ENCODE data around the gene PEDS1. TPM values are rescaled to one million over a fixed set of nuclear protein-coding genes. Genes with fewer than 3 reads are reported as not detected.

The PEDS1 gene
- total RNA-seq, 1 experiment from 2014 or later = 26.0 TPM

DNA sequence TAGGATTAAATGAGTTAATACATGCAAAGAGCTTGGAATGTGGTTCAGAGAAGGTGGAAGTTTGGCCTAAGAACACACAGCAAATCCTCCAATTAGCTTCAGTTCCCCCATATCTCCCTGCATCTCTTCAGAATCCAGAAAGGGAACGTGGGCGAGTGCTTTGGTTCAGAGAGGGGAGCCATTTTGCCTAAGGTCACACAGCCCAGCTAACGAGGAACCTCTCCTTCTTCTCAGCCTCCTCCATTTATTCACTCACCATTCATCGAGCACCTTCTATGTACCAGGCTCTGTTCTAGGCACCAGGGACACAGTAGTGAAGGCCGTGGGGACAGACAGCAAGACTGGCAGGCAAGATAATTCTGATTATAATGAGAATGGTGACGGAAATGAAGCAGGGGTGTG lies 34.8 kb upstream of the PEDS1 start:
- Mint-ChIP-seq H3K4me1 (ENCODE audit: insufficient read depth, unreplicated experiment) (peaks cover 31% of the 10 kb centered on the region), H3K27me3 (ENCODE audit: insufficient read depth, unreplicated experiment) (no peaks in the 10 kb centered on the region), H3K27ac (ENCODE audit: low read depth, unreplicated experiment) (no peak overlapping the region), H3K9me3 (ENCODE audit: unreplicated experiment) (no peaks in the 10 kb centered on the region), H3K4me3 (ENCODE audit: unreplicated experiment) (no peak overlapping the region), H3K36me3 (ENCODE audit: insufficient read depth, unreplicated experiment) (peaks cover 19% of the 10 kb centered on the region)
- ChIA-PET CTCF (interaction anchor here (0.5 to 12.7 kb wide), 23 partner anchors 9 to 1200 kb away, joined by 3 to 295 read pairs (median 4); no protein-coding TSS in a partner anchor), POLR2A (interaction anchor here (0.6 to 3.3 kb wide), 21 partner anchors 11 to 563 kb away, joined by 3 to 64 read pairs (median 5); no protein-coding TSS in a partner anchor)
- no TSS peak for BruUV-seq (replicated peaks)
- no peak for DNase-seq (ENCODE audit: unreplicated experiment)
- intact Hi-C loops (cut with micrococcal nuclease) = loop anchor here (5.0 kb wide), 1 partner anchor 554 kb away; no protein-coding TSS in a partner anchor
- TF ChIP-seq, protein P1, sequence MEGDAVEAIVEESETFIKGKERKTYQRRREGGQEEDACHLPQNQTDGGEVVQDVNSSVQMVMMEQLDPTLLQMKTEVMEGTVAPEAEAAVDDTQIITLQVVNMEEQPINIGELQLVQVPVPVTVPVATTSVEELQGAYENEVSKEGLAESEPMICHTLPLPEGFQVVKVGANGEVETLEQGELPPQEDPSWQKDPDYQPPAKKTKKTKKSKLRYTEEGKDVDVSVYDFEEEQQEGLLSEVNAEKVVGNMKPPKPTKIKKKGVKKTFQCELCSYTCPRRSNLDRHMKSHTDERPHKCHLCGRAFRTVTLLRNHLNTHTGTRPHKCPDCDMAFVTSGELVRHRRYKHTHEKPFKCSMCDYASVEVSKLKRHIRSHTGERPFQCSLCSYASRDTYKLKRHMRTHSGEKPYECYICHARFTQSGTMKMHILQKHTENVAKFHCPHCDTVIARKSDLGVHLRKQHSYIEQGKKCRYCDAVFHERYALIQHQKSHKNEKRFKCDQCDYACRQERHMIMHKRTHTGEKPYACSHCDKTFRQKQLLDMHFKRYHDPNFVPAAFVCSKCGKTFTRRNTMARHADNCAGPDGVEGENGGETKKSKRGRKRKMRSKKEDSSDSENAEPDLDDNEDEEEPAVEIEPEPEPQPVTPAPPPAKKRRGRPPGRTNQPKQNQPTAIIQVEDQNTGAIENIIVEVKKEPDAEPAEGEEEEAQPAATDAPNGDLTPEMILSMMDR (IDR thresholded peaks at IDR 0.05; ENCODE audit: unreplicated experiment) = no peak

DNA sequence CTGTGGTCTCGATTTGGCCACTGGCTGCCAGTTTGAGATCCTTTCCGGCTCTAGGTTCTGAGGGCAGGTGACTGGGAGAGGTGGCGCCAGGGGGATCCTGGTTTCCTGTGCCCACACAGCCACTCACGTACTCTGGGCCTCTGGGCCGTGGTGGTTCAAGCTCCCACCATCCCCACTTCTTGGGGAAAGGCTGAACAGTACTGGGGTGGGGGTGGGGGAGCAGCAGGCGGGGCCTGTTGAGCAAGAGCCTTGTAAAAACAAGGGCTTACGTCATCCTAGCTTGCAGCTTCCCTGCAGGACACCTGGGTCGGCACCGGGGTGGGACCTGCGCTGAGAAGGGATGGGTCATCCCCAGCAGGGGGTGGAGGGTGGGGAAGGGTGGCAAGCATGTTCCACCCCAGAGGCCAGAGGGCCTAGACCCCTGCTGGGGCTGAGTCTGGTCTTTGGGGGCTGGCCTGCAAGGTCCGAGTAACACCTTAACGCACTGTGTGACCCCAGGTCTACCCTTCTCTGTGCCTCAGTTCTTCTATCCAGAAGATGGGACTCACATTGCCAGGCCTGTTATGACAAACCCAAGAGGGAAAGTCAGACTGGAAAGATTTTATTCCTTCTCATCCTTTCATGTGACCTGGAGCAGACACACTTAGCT lies 34.0 kb upstream of the PEDS1 start:
- H3K27me3 Mint-ChIP-seq (ENCODE audit: insufficient read depth, unreplicated experiment) = no peaks in the 10 kb centered on the region
- TF ChIP-seq, protein P1 (IDR thresholded peaks at IDR 0.05; ENCODE audit: unreplicated experiment) = no peak
- H3K4me1 Mint-ChIP-seq (ENCODE audit: insufficient read depth, unreplicated experiment) = peaks cover 31% of the 10 kb centered on the region
- intact Hi-C loops (cut with micrococcal nuclease) = loop anchor here (5.0 kb wide), 1 partner anchor 555 kb away; no protein-coding TSS in a partner anchor
- peaks cover 11% of the 10 kb centered on the region for H3K36me3 Mint-ChIP-seq (ENCODE audit: insufficient read depth, unreplicated experiment)
- DNase-seq (ENCODE audit: unreplicated experiment) = peak; percentile 84
- H3K27ac Mint-ChIP-seq (ENCODE audit: low read depth, unreplicated experiment) = peak overlapping the region; percentile 85
- BruUV-seq (replicated peaks) = no TSS peak
- ChIA-PET CTCF (interaction anchor here (0.5 to 12.7 kb wide), 33 partner anchors 8 to 1201 kb away, joined by 3 to 295 read pairs (median 4); no protein-coding TSS in a partner anchor), POLR2A (interaction anchor here (0.6 to 3.3 kb wide), 31 partner anchors 12 to 601 kb away, joined by 3 to 64 read pairs (median 4); partner anchors contain the start of gene PTPN1)
- H3K9me3 Mint-ChIP-seq (ENCODE audit: unreplicated experiment) = no peaks in the 10 kb centered on the region
- no peak overlapping the region for H3K4me3 Mint-ChIP-seq (ENCODE audit: unreplicated experiment)

DNA sequence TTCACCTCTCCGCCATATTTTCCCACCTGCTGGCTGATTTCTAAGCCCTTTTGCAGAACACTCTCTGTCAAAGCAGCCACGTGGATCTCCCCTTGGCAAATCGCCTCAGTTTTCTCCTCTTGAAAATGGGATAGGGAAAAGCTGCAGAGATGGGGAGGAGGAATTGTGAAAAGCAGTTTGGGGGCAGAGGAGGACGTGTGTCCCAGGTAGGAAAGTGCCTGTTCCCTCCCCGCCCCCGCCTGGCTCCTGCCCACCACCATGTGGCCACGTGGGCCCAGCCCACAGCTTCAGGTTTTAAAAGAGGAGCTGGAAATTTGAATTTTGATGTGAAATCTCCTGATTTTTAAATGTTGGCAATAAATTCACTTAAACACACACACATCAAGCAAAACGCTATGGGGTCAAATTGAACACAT lies 33.5 kb upstream of the PEDS1 start:
- Mint-ChIP-seq H3K36me3 (ENCODE audit: insufficient read depth, unreplicated experiment) (peaks cover 6% of the 10 kb centered on the region), H3K4me3 (ENCODE audit: unreplicated experiment) (no peak overlapping the region), H3K9me3 (ENCODE audit: unreplicated experiment) (no peaks in the 10 kb centered on the region), H3K4me1 (ENCODE audit: insufficient read depth, unreplicated experiment) (peaks cover 31% of the 10 kb centered on the region), H3K27me3 (ENCODE audit: insufficient read depth, unreplicated experiment) (no peaks in the 10 kb centered on the region), H3K27ac (ENCODE audit: low read depth, unreplicated experiment) (peak overlapping the region; percentile 85)
- intact Hi-C loops (cut with micrococcal nuclease) = loop anchor here (1.0 to 5.0 kb wide), 4 partner anchors 273 to 555 kb away; no protein-coding TSS in a partner anchor
- CTCF ChIA-PET = interaction anchor here (0.6 to 12.7 kb wide), 24 partner anchors 16 to 604 kb away, joined by 3 to 295 read pairs (median 4); no protein-coding TSS in a partner anchor
- no TSS peak for BruUV-seq (replicated peaks)
- TF ChIP-seq, protein P1 (IDR thresholded peaks at IDR 0.05; ENCODE audit: unreplicated experiment) = no peak
- peak; percentile 57 for DNase-seq (ENCODE audit: unreplicated experiment)
- POLR2A ChIA-PET = interaction anchor here (0.6 to 3.3 kb wide), 25 partner anchors 11 to 601 kb away, joined by 3 to 64 read pairs (median 4); partner anchors contain the start of gene PTPN1

Data from MCF 10A (cell line).